Coronary artery (tissue), 2 donors: ENCODE results near the gene OR52E6.

Experiments used
- DNase-seq: peaks from one replicate; pipeline ENCODE4 v3.0.0-alpha.2; 2017; ENCODE audit warnings: low spot score
- H3K27ac ChIP-seq, 2 donors: fragments of 200-600 bp; sonication (generic); one replicate each; pipeline ENCODE4 v1.5.1; 2016 to 2019
- H3K4me3 ChIP-seq: fragments of 200-600 bp; sonication (generic); 2 replicates; pipeline ENCODE4 v1.5.1; 2016; ENCODE audit warnings: mild to moderate bottlenecking, moderate library complexity
- TF ChIP-seq, protein P1 (sequence below): fragments of 200-600 bp; sonication (generic); IDR thresholded peaks from one replicate; pipeline ENCODE4 v1.5.1; 2019; ENCODE audit warnings: antibody characterized with exemption

Gene OR52E6

DNA sequence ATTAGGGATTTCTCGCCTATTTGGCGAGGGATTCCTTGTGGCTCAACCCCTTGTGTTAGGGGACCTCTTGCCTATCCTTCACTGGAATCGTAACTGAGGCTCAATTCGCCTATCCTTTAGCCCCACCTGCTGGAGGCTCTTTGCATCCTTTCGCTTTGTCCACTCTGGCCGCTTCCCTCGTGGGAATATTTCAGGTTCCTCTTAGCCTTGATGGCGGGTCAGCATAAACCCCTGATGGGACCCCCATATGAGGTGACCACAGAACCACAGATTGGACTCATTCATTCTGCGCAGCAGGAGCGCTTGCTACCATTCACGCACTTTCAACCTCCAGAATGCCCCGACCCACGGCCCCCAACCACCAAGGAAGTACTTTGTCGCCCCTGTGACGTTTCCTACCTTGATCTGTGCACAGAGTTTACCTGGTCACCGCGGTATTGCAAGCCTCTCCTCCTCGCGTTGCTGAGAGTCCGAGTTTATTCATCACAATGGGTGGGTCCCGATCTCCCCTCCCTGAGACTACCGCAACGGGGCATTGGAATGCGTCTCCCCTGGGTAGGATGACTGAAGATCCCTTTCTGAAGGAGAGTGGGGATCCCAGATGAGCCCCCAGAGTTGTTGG lies 33.1 kb downstream of the OR52E6 start, which contains the start of gene OR52N2:
Gene OR52N2 (plus strand): TSS at position 425 of the 622 bp plus-strand sequence. CDS start 11,412 bp downstream, outside the sequence.
- no peak for DNase-seq
- Histone ChIP-seq H3K4me3 (peak within 1 kb of the TSS; percentile 71), H3K27ac (no peak within 1 kb of the TSS)
- TF ChIP-seq, protein P1, sequence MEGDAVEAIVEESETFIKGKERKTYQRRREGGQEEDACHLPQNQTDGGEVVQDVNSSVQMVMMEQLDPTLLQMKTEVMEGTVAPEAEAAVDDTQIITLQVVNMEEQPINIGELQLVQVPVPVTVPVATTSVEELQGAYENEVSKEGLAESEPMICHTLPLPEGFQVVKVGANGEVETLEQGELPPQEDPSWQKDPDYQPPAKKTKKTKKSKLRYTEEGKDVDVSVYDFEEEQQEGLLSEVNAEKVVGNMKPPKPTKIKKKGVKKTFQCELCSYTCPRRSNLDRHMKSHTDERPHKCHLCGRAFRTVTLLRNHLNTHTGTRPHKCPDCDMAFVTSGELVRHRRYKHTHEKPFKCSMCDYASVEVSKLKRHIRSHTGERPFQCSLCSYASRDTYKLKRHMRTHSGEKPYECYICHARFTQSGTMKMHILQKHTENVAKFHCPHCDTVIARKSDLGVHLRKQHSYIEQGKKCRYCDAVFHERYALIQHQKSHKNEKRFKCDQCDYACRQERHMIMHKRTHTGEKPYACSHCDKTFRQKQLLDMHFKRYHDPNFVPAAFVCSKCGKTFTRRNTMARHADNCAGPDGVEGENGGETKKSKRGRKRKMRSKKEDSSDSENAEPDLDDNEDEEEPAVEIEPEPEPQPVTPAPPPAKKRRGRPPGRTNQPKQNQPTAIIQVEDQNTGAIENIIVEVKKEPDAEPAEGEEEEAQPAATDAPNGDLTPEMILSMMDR = peak; percentile 72

DNA sequence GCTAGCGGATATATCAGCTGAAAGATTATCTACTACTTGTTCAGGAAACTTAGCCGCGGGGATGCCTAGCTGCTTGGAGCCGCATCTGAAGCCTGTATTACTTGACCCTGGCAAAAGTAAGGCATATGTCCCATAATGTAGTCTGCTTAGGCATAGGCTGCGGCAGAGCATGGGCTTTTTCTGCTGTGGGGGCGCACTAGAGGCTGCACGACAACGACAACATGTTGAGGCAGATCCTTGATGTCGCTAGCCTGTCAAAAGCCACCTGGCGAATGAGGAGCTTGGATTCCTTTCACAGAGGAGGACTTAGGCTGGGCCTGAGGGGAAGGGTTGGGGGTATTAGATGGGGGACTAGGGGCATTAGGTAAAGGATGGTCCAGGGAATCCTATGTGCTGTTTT lies 34.1 kb downstream of the OR52E6 start:
- no peak overlapping the region for H3K4me3 ChIP-seq
- no peak for DNase-seq
- TF ChIP-seq, protein P1 = no peak
- no peak overlapping the region for H3K27ac ChIP-seq

DNA sequence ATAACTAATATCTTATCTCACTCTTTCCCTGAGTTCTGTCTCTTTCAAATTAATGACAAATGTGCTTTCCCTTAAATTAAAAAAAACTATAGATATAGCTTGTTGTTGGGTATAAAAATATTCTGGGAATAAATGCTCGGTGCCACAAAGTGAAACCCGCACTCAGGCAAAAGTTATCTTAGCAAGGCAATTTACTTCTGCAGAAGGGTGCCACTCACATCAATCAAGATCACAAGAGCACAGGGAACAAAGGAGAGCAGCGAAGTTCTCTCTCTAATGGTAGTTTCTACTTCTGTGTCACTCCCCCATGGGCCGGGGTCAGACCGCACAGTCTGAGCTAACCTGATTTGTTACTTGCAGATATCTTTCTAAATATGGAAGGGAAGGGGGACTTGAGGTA lies 37.7 kb downstream of the OR52E6 start:
- H3K4me3 ChIP-seq = no peak overlapping the region
- H3K27ac ChIP-seq = no peak overlapping the region
- TF ChIP-seq, protein P1 = no peak
- DNase-seq = no peak

DNA sequence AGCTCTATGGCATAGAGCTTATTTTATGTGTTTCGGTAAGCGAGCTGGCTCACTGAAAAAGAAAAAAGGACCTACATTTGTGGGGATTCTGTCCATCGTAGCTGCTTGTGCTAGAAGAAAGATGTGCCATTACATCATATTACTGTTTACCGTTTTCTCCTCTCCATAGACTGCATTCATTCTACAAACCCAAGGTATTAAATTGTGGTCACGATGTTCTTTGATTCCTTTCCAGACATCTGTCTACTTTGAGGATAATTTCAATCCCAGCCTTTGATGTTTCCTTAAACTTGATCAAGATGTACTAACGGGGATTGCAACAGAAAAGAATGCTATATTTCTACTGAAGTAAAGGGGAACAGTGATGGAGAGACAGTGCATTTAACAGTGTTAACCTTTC lies 45.2 kb downstream of the OR52E6 start:
- TF ChIP-seq, protein P1 = no peak
- H3K27ac ChIP-seq = no peak overlapping the region
- H3K4me3 ChIP-seq = no peak overlapping the region
- no peak for DNase-seq

DNA sequence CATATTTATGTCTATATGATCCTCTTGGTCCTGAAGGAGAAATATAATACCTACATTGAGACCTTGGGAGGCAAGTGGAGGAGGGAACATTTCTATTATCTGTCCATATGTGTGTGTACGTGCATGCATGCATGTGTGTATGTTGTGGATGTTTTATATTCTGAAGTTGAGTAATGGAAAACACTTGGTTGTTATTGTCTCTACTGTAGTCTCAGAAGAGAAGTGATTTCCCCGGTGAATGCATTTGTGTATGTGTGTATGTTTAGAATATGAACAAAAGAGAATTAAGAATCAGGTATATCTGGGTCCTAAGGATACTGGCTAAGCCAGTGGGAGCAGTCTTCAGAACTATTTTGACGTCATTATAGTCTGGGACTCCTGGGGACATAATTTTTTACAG lies 50.5 kb downstream of the OR52E6 start, which contains the start of gene OR52N1:
Gene OR52N1 (minus strand): TSS at position 101 of the 400 bp plus-strand sequence. CDS start 2,449 bp downstream, outside the sequence.
- H3K4me3 ChIP-seq = no peak within 1 kb of the TSS
- TF ChIP-seq, protein P1 = no peak
- DNase-seq = no peak
- no peak within 1 kb of the TSS for H3K27ac ChIP-seq
